Esophagus mucosa (tissue), 1 donor: ENCODE results near the gene ALG6. TPM values are rescaled to one million over a fixed set of nuclear protein-coding genes. Genes with fewer than 3 reads are reported as not detected.
"Not testable (repeated sequence)": the region's sequence is repeated elsewhere in the genome, so short reads cannot be mapped to it uniquely, and the experiment has no call there.

Source experiments
- ATAC-seq: fragments of 200-7000 bp; cut with Tn5 transposase; one replicate; pipeline ENCODE4 v1.9.1; 2020
- total RNA-seq: library from RNA; stranded (reverse); gene quantifications from one replicate; pipeline ENCODE4 v1.2.4, GENCODE V29; 2023
- donor health status: DM: yes; HTN: yes; CAD: no.

ALG6 gene
- total RNA-seq, 1 donor from 2014 or later, result 12.3 TPM

- ATAC-seq, result no peak
Measured at GRCh38 chr1:63328781-63329180, 38.6 kb upstream of the ALG6 start.

DNA sequence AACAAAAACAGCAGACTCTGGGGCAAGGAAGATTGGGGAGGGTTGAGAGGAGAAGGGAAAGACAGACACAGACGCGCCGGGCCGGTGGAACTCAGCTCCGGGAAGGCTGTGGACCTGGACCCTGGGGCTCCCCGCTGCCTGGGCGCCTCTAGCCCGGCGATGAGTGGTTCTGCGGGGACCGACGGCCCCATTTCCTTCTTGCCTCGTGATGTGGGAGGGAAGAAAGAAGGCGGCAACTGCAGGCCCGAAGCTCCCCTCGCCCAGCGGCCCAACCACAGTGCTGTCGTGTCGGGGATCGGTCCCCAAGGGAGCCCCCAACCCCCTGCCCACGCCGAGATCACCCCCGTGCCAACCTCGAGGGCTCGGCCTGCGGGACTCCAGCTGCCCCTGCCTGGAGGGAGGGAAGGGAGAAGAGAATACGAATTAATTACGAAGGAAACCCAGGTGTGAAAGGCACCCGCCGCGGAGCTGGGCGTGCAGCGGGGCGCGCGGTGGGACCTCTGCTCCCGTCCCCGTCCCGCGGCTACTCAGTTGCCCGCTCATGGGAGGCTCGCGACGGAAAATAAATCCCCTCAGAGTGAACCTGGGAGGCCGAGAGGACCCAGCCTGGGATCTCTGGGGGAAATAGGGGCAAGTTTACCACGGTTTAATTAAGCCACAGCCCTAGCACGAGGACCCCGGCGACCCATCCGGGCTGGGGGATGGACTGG, 37.7 kb upstream of the ALG6 start:
- ATAC-seq, result no peak

DNA sequence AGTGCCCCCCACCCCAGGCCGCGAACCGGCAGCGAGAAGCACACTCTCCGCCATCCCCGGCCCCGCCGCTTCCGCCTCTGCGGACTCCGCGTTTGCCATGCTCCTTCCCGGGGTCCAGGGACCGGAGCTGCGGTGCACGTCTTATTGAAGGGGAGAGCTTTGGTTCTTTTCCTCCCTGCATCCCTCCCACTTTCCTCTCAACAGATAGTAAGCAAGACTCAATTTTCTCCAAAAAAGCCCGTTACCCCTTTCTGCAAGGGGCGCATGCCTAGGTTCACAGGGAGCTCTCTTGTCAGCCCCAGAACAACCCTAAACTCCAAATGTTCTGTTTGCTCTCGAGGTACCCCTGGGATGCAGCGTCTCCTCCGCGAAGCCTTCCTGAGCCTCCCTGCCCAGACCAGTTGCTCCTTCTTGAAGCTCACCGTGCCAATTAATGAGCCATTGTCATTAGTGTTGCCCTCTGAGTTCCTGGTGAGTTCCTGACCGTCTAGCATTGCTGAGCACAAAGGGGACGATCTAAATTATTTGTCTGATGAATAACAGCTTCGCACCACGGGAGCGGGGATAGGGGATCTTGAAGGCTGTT, 37.0 kb upstream of the ALG6 start:
- no peak for ATAC-seq

DNA sequence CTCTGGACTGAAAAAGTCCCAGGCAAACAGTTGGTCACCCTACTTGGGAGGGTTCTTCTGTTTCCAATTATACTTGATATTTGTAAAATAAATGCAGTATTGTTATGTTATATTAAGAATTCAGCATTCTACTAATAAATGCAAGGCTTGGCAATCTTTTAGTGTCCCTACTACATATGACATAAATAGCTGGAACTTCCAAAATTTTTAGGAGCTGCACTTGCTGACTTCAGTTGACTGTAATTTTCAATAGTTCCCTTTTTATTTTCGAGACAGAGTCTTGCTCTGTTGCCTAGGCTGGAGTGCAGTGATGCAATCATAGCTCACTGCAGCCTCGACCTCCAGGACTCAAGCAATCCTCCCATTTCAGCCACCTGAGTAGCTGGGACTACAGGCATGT, 25.0 kb upstream of the ALG6 start:
- ATAC-seq, result no peak

- no peak for ATAC-seq
Measured at GRCh38 chr1:63343922-63344321, 23.5 kb upstream of the ALG6 start.

DNA sequence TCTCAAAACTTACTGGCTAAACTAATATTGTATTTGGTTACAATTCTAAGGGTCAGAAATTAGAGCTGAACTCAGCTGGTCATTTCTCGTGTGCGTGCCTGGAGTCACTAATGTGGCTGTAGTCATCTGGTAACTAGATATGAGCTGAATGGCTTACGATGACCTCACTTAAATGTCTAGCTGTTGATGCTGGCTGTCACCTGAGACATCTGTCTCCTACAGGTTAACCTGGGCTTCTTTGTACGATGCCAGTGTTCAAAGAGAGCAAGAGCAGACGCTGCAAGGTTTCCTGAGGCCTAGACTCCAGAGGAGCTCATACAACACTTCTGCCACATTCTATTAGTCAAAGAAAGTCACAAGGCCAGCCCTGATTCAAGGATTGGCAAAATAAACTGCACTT, 17.1 kb upstream of the ALG6 start:
- ATAC-seq, result no peak

DNA sequence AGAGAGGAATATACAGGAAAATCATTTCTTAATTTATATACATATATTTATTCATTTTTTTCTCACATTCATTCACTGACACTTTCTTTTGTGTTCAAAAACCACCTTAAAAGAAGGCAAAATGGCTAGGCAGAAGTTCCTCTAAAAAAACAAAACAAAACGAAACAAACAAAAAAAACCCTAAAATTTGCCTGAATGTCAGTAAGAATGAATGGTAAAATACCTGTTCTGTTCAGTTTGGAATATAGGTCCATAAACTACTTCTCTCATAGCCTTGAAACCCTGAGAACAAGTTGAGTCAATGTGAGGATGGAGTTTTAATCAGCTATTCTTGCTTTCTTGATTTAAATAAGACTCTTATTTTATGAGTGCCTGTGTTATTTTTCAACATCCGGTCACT, 14.7 kb upstream of the ALG6 start:
- no peak for ATAC-seq

DNA sequence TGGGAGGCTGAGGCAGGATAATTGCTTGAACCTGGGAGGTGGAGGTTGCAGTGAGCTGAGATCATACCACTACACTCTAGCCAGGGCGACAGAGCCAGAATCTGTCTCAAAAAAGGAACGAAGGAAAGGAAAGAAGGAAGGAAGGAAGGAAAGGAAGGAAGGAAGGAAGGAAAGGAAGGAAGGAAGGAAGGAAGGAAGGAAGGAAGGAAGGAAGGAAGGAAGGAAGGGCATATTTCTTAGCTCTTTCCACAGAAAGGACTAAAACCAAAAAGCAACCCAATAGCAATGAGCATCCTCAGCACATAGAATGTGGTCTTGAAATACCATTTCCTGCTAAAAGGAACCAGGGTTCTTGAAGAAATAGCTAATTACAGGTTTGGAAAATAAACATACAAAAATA, 11.2 kb upstream of the ALG6 start:
- ATAC-seq, result not testable (repeated sequence)

DNA sequence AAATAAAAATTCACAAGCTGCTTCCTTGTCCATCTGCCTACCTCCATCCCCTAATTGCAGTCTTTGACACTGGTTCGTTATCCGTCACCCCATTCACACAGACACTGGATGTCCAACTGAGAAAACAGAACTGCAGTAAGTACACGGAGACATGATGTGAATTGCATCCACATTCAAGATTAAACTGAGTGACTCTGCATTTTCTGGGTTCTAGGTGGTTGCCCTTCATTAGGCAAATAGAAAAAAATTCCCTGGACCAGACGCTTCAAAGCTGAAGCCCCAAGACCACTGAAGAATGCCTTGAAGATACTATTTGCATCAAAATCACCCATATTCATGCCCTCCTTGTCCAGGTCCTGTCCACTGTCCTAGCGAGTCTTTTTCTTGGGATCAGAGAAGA, 7.9 kb upstream of the ALG6 start:
- no peak for ATAC-seq

DNA sequence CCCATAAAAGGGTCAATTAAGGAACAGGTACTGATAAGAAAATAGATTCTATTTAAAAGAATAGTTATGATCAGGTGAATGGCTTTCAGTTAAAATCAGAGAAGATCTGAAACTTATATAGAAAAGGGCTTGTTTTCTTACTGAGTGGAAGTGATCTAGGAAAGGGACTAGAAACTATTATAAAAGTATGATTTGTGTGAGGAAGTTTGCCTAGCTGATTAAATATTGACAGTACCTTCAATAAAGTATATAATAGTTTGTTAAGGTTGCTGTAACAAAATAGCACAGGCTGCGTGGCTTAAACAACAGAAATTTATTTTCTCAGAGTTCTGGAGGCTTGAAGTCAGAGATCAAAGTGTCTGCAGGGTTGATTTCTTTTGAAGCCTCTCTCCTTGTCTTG, 5.4 kb upstream of the ALG6 start:
- no peak for ATAC-seq

GRCh38 chr1:63362578-63362977, 4.8 kb upstream of the ALG6 start:
- ATAC-seq, result no peak

DNA sequence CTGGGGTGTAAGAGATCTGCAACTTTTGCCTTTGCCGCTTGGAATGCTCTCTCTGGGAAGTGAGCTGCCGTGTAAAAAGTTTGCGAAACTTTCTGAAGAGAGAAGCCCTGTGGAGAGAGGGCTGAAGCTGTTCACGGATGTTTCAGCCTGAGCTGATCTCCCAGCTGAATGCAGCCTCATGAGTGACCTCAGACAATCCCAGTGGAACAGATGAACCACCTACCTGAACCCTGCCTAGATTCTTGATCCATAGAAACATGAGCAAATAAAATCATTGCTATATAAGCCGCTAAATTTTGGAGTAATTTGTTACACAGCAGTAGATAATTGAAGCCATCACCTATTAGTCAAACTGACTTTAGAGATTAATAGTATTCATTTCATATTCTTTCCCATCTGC, 4.4 kb upstream of the ALG6 start:
- ATAC-seq, result no peak

- ATAC-seq, result no peak
Measured at GRCh38 chr1:63366908-63367214, 566 bp upstream of the ALG6 start.

DNA sequence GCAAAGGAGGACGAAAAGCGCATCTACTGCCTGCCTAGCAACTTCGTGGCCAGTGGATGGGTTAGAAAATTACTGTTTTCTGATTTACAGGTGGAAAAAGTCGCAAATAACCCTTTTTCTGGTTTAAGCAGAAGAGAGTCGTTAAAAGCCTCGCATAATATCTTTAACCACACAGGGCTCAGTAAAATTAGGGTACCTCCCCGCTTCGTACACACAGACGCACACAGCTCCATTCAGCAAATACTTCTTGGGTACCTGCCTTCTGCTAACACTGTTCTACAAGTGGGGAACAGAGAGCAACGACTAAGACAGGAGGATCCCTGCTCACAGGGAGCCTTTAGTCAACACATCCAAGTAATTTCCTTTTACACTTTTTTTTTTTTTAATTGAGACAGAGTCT, 704 bp downstream of the ALG6 start:
- no peak for ATAC-seq

DNA sequence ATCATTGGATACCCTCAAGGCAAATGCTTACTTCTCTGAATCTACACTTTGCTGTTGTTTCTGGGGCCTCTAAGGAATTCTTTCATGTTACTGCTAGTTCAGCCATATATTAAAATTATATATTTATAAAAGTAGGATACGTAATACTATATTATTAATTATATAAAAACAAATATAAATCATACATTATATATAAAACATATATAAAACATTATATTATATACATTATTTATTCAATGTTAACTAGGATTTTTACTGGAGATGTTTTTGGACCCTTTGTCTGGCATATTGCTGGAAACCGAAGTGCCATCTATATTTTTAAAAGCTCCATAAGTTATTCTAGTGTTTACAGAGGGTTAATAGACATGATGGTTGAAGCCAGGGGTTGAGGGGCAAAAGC, 12.2 kb downstream of the ALG6 start:
- no peak for ATAC-seq

- no peak for ATAC-seq
Measured at GRCh38 chr1:63381741-63382140, 14.3 kb downstream of the ALG6 start.

DNA sequence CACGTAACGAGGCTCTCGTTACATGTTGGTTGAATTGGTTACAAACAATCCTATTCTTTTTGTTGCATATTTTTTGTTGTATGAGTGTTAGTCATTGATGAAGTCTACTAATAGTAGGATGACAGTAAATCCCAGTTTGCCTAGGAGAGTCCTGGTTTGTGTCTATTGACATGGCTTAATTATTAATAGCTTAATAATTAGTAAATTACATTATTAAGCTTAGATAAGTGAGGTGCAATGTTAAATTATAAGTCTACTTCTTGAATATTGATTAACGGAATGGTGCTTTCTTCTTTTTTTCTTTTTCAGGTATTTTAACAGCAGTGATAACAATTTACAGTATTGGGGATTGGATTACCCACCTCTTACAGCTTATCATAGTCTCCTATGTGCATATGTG, 34.5 kb downstream of the ALG6 start:
- ATAC-seq, result no peak

GRCh38 chr1:63403386-63403785, 36.0 kb downstream of the ALG6 start:
- no peak for ATAC-seq

DNA sequence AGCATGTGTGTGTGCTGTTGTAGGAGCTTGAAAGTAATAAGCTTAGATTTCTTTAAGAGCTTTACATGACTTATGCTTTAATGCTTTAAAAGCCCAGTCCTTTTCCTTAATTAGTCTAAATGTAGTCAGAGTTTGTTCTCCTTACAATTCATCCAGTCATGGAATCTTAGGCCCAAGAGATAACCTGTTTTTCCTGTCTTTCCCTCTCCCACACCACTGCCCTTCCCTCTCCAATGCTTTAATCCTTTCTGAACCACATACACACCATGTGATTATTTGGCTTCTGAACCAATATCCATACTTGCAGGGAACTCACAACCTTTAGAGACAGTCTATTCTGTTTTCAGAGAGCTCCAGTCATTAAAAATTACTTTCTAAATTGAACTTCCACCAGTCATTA, 37.6 kb downstream of the ALG6 start:
- ATAC-seq, result peak; percentile 98

GRCh38 chr1:63405987-63406386, 38.6 kb downstream of the ALG6 start:
- no peak for ATAC-seq

DNA sequence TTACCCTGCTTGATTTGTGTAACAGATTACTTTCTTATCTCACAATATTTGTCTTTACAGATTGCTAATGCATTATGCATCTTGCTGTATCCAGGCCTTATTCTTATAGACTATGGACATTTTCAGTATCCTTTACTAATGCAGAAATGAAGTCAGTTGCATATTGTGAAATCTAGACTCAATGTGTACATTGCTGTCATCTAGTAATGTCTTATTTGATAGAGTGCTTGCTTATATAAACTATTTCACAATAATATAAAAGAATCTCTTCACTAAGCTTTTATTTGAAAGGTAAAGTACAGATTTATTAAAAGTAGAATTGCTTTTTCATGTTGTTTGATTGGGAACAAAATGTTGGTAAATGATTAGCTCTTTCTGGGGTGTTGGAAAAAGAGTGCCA, 39.6 kb downstream of the ALG6 start:
- ATAC-seq, result peak; percentile 72

DNA sequence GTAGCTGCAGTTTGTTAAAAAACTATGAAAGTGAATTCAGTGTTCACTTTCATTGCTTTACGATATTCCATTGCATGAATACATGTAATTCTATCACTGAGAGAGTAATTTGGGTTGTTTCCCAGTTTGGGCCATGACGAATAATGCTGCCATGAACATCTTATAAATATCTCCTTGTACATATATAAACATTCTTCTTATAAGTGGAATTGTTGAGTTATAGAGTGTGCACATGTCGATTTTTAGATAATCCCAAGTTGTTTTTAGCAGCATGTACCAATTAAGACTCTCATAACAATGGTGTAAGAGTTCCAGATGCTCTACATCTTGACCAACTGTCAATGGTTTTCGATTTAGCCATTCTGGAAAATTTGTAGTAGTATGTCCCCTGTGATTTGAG, 40.9 kb downstream of the ALG6 start:
- ATAC-seq, result no peak

- no peak for ATAC-seq
Measured at GRCh38 chr1:63411066-63411465, 43.6 kb downstream of the ALG6 start.

GRCh38 chr1:63413394-63413793, 46.0 kb downstream of the ALG6 start:
- no peak for ATAC-seq

DNA sequence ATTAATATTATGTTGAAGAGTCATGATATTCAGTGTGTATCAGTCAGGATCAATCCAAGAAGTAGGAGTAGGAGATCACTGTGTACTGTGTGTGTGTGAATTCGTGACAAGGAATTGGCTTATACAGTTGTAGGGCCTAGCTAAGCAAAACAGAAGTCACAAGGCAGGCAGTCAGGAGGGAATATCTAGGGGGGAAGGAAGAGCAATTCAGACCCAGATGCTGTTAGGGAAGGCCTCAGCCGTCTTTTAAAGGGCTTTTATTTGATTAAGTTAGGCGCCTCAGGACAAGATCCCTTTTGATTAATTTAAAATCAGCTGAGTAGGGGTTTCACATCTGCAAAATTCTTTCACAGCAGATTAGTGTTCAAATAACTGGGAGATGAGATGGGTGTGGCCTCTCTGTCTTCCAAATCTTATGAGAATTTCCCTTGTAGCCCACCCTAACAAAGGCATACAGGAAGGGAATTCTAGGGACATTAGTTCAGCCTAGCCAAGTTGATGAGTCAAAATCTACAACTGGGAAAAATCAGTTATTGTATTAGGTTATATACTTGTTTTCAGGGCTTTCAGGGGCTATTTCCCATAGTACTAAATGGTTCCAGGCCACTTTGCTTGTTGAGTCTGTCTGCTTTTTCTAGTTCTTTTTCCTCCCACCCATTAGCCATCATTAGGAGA, 47.4 kb downstream of the ALG6 start:
- no peak for ATAC-seq
